Stimulated activated effector memory CD8-positive, alpha-beta T cell treated with anti-CD3 and anti-CD28 coated beads, Interleukin-12 subunit alpha, Interleukin-12 subunit beta, amount 100 ng/mL, for 72 hours (primary cell): Measurements from ENCODE around the gene DOCK11.
A peak's percentile ranks its signal among the peaks of the same experiment; 100 is the strongest.
"Not testable (repeated sequence)": the region's sequence is repeated elsewhere in the genome, so short reads cannot be mapped to it uniquely, and the experiment has no call there.

Experiments used
- ATAC-seq: fragments of 150-1000 bp; cut with Tn5 transposase; 2 replicates; pipeline ENCODE4 v1.10.0; 2021
- DNase-seq, 2 donors: peaks; one replicate each; pipeline ENCODE4 v3.0.0; 2021 to 2022; ENCODE audit warnings: low spot score in 2 of 2
- H3K27ac Mint-ChIP-seq: one replicate; pipeline ENCODE4 v1.8.0; 2022; ENCODE audit warnings: mild to moderate bottlenecking, mixed read lengths
- H3K36me3 Mint-ChIP-seq: one replicate; pipeline ENCODE4 v1.8.0; 2022; ENCODE audit warnings: mild to moderate bottlenecking, mixed read lengths
- H3K4me1 Mint-ChIP-seq: one replicate; pipeline ENCODE4 v1.8.0; 2022; ENCODE audit warnings: mixed read lengths
- H3K4me3 Mint-ChIP-seq: one replicate; pipeline ENCODE4 v1.8.0; 2022; ENCODE audit warnings: mild to moderate bottlenecking, mixed read lengths
- H3K9me3 Mint-ChIP-seq: one replicate; pipeline ENCODE4 v1.8.0; 2022; ENCODE audit warnings: mixed read lengths

DOCK11 gene

DNA sequence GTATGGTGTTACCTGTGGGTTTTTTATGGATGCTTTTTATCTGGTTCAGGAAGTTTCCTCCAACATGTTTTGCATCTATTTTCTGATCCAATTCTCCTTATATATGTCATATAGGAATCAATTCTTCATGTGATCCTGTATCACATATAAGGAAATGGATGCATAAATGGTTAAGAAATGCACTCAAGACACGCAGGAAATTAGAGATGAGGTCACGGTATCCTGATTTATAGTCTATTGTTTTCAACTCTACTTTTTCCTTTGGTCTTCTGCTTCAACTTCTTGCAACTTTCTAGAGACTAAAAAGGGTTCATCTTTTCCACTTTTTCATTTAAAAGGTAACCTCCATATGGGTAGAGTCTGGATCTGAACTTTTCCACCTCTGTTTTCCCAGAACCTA is 198.2 kb downstream of the DOCK11 start:
- H3K4me3 Mint-ChIP-seq, result no peak overlapping the region
- H3K27ac Mint-ChIP-seq, result no peak overlapping the region
- no peaks in the 10 kb centered on the region for H3K4me1 Mint-ChIP-seq
- no peak for DNase-seq
- H3K36me3 Mint-ChIP-seq, result peaks cover 14% of the 10 kb centered on the region
- ATAC-seq, result no peak
- H3K9me3 Mint-ChIP-seq, result no peaks in the 10 kb centered on the region

- Mint-ChIP-seq H3K36me3 (peaks cover 9% of the 10 kb centered on the region), H3K4me1 (no peaks in the 10 kb centered on the region), H3K27ac (no peak overlapping the region), H3K4me3 (no peak overlapping the region), H3K9me3 (no peaks in the 10 kb centered on the region)
- no peak for ATAC-seq
- DNase-seq, result no peak
Measured at GRCh38 chrX:118694638-118695037, 199.0 kb downstream of the DOCK11 start.

DNA sequence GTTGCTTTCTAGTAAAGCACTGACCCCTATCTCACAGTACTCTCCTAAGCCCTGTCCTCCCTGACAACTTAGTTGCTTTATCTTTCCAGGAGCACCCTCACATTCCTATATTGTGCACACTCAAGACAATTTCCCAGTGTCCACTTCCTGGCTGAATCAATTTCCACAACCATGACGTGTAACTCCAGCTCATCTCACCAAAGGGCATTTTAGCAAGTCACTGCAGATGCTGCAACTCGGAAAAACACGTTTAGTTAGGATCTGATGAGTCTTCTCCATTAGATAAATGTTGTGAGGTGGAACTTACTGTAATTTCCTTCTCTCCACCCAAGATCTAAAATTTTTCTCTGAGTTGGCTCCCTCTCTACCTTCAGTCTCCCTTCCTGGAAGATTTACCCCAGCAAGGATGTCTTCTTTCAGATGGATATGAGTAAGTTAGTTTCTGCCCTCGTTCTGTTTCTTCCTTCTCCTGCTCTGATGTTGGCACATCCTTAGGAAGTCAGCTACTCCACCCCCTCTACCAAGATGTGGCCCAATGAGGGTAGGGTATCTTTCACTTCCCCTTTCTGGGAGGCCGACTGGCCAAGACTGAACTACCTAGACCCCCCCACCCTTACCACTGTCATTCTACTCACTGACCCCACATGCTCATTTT is 203.0 kb downstream of the DOCK11 start:
- H3K27ac Mint-ChIP-seq, result no peak overlapping the region
- DNase-seq, result no peak
- no peak overlapping the region for H3K4me3 Mint-ChIP-seq
- H3K9me3 Mint-ChIP-seq, result no peaks in the 10 kb centered on the region
- H3K4me1 Mint-ChIP-seq, result no peaks in the 10 kb centered on the region
- no peaks in the 10 kb centered on the region for H3K36me3 Mint-ChIP-seq
- ATAC-seq, result no peak

GRCh38 chrX:118702741-118703140 is 207.1 kb downstream of the DOCK11 start:
- H3K9me3 Mint-ChIP-seq, result no peaks in the 10 kb centered on the region
- ATAC-seq, result peak; percentile 69
- H3K4me1 Mint-ChIP-seq, result peaks cover 1% of the 10 kb centered on the region
- H3K27ac Mint-ChIP-seq, result no peak overlapping the region
- H3K4me3 Mint-ChIP-seq, result no peak overlapping the region
- DNase-seq, result no peak
- H3K36me3 Mint-ChIP-seq, result no peaks in the 10 kb centered on the region

DNA sequence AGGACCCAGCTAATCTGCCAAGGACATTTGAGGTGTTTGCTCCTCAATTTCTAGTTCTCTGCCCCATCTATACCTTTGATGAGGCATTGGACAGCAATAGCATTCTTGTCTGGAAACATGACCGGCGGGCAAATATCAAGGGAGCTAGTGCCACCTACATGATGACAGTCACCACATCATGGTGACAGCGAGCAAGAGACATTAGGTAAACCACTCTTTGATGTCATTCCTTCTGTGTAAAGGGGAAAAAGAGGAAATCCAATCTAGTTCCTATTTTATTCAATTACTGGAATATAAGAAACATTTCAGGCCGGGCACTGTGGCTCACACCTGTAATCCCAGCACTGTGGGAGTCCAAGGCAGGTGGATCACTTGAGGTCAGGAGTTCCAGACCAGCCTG is 211.1 kb downstream of the DOCK11 start:
- no peaks in the 10 kb centered on the region for H3K36me3 Mint-ChIP-seq
- H3K27ac Mint-ChIP-seq, result no peak overlapping the region
- H3K4me3 Mint-ChIP-seq, result no peak overlapping the region
- no peak for ATAC-seq
- no peak for DNase-seq
- peaks cover 13% of the 10 kb centered on the region for H3K4me1 Mint-ChIP-seq
- no peaks in the 10 kb centered on the region for H3K9me3 Mint-ChIP-seq

DNA sequence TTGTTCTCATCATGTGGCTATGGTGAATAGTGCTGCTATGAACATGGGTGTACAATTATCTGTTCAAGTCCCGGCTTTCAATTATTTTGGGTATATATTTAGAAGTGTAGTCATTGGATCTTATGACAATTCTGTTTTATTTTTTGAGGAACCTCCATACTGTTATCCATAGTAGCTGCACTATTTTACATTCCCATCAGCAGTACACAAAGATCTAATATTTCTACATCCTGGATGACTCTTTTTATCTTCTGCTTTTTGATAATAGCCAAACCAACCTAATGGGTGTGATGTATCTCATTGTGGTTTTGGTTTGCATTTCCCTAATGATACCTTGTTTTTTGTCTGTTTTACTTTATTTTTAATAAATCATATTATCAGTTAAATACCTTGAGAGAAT is 218.9 kb downstream of the DOCK11 start:
- no peaks in the 10 kb centered on the region for H3K36me3 Mint-ChIP-seq
- no peak overlapping the region for H3K27ac Mint-ChIP-seq
- no peaks in the 10 kb centered on the region for H3K4me1 Mint-ChIP-seq
- no peaks in the 10 kb centered on the region for H3K9me3 Mint-ChIP-seq
- H3K4me3 Mint-ChIP-seq, result no peak overlapping the region
- no peak for DNase-seq
- ATAC-seq, result no peak

DNA sequence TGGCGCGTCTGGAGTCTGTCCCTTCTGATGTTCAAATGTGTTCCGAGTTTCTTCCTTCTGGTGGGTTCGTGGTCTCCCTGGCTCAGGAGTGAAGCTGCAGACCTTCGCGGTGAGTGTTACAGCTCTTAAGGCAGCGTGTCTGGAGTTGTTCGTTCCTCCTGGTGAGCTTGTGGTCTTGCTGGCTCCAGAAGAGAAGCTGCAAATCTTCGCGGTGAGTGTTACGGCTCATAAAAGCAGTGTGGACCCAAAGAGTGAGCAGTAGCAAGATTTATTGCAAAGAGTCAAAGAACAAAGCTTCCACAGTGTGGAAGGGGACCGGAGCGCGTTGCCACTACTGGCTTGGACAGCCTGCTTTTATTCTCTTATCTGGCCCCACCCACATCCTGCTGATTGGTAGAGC is 220.3 kb downstream of the DOCK11 start:
- DNase-seq, H3K36me3 Mint-ChIP-seq, H3K4me1 Mint-ChIP-seq, ATAC-seq, H3K9me3 Mint-ChIP-seq, H3K27ac Mint-ChIP-seq, H3K4me3 Mint-ChIP-seq: not testable (repeated sequence)

- H3K4me1 Mint-ChIP-seq, DNase-seq, H3K9me3 Mint-ChIP-seq, ATAC-seq, H3K27ac Mint-ChIP-seq, H3K4me3 Mint-ChIP-seq, H3K36me3 Mint-ChIP-seq: not testable (repeated sequence)
Measured at GRCh38 chrX:118716833-118717232, 221.2 kb downstream of the DOCK11 start.

DNA sequence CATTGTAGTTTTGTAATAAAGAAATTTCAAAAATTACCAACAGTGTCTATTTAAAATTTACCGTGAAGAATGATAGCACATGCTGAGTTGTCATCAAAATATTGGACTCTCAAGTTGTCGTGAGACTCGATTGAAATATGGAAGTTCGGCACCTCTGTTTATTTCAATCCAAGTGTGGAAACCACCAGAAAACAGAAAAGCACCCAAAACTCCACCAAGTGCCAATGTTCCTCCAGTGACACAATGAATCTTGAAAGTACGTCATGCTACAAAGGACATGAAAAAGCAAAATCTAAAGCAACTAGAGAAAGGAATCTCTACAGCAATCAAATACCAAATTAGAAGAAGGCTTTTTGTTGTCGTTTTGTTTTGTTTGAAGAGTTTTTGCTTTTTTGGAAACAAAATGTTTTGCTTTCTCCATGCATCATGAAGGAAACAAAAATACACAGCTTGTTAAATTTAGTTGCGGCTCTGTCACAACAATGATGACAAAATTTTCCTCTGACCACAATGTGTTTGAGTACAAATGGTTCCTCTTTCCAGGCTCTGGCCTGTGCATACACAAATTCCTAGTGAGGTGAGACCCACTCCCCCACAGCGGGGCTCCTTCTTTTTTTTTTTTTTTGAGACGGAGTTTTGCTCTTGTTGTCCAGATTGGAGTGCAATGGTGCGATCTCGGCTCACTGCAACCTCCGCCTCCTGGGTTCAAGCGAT is 222.2 kb downstream of the DOCK11 start:
- no peak overlapping the region for H3K27ac Mint-ChIP-seq
- H3K36me3 Mint-ChIP-seq, result no peaks in the 10 kb centered on the region
- H3K4me3 Mint-ChIP-seq, result no peak overlapping the region
- ATAC-seq (no peak), DNase-seq (no peak)
- no peaks in the 10 kb centered on the region for H3K9me3 Mint-ChIP-seq
- H3K4me1 Mint-ChIP-seq, result no peaks in the 10 kb centered on the region

- Mint-ChIP-seq H3K9me3 (no peaks in the 10 kb centered on the region), H3K36me3 (no peaks in the 10 kb centered on the region), H3K4me1 (no peaks in the 10 kb centered on the region), H3K27ac (no peak overlapping the region), H3K4me3 (no peak overlapping the region)
- DNase-seq, result no peak
- no peak for ATAC-seq
Measured at GRCh38 chrX:118718737-118719136, 223.1 kb downstream of the DOCK11 start.

GRCh38 chrX:118720058-118720707 is 224.6 kb downstream of the DOCK11 start:
- Mint-ChIP-seq H3K4me3 (no peak overlapping the region), H3K4me1 (peaks cover 5% of the 10 kb centered on the region), H3K36me3 (no peaks in the 10 kb centered on the region), H3K27ac (no peak overlapping the region), H3K9me3 (no peaks in the 10 kb centered on the region)
- DNase-seq (no peak), ATAC-seq (no peak)

- no peak for ATAC-seq
- Mint-ChIP-seq H3K27ac (no peak overlapping the region), H3K36me3 (no peaks in the 10 kb centered on the region), H3K9me3 (no peaks in the 10 kb centered on the region), H3K4me1 (peaks cover 12% of the 10 kb centered on the region), H3K4me3 (no peak overlapping the region)
- DNase-seq, result no peak
Measured at GRCh38 chrX:118723376-118723775, 227.8 kb downstream of the DOCK11 start.

DNA sequence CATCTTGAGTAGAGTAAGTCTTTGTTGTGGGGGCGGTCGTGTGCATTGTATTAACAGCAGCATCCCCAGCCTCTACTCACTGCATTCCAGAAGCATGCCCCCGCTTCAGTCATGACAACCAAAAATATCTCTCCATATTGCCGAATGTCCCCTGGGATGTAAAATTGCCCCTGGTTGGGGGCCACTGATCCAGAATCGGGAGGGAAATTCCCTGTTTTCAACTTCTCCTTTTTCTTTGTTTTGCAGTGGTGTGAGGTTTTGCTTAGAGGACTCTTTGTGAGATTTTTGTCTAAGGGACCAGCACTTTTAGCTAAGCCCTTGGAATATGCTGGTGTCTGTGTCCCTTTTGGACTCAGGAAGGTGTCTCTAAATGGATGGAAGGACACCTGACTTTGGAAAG is 228.8 kb downstream of the DOCK11 start:
- DNase-seq, result no peak
- H3K4me3 Mint-ChIP-seq, result no peak overlapping the region

GRCh38 chrX:118724775-118725174 is 229.2 kb downstream of the DOCK11 start:
- H3K36me3 Mint-ChIP-seq, result no peaks in the 10 kb centered on the region
- no peaks in the 10 kb centered on the region for H3K9me3 Mint-ChIP-seq
- ATAC-seq, result no peak
- no peak overlapping the region for H3K4me3 Mint-ChIP-seq
- H3K4me1 Mint-ChIP-seq, result peaks cover 12% of the 10 kb centered on the region
- DNase-seq, result no peak
- no peak overlapping the region for H3K27ac Mint-ChIP-seq

More for the DNA sequence above, 228.8 kb downstream of the DOCK11 start:
- no peaks in the 10 kb centered on the region for H3K36me3 Mint-ChIP-seq
- H3K9me3 Mint-ChIP-seq, result no peaks in the 10 kb centered on the region
- no peak for ATAC-seq
- H3K27ac Mint-ChIP-seq, result no peak overlapping the region
- H3K4me1 Mint-ChIP-seq, result peaks cover 12% of the 10 kb centered on the region

GRCh38 chrX:118726396-118726795 is 230.8 kb downstream of the DOCK11 start:
- peaks cover 12% of the 10 kb centered on the region for H3K4me1 Mint-ChIP-seq
- no peak overlapping the region for H3K27ac Mint-ChIP-seq
- DNase-seq, result no peak
- ATAC-seq, result no peak
- no peaks in the 10 kb centered on the region for H3K9me3 Mint-ChIP-seq
- peak overlapping the region; percentile 49 for H3K4me3 Mint-ChIP-seq
- no peaks in the 10 kb centered on the region for H3K36me3 Mint-ChIP-seq
